K562 (cell line): ENCODE data around the gene C9orf50. TPM values are rescaled to one million over a fixed set of nuclear protein-coding genes. Genes with fewer than 3 reads are reported as not detected.

Source experiments
- ZBTB33 ChIP-seq: sonication (generic); formaldehyde crosslinking; IDR thresholded peaks from 2 replicates; pipeline ENCODE4 v1.8.1; 2023; ENCODE audit warnings: mild to moderate bottlenecking, missing genetic modification reagents
- ZBTB40 ChIP-seq, 2 experiments: fragments of 450-650 bp in 1 of 2; sonication (generic) in 1 of 2; formaldehyde crosslinking in 1 of 2; IDR thresholded peaks; 2 replicates each; pipeline versions ENCODE4 v1.7.1 to v1.9.0; 2016 to 2022; ENCODE audit warnings: inconsistent platforms in 1 of 2, mild to moderate bottlenecking in 1 of 2, missing genetic modification reagents in 1 of 2
- polyA plus RNA-seq, 8 experiments: library from polyadenylated mRNA; depleted of rRNA in 4 of 8; stranded (reverse) in 5 of 8; unstranded in 3 of 8; fragments of >200 nt; fragmentation: Nextera tagmentation in 2 of 8; fragmentation: Illumina TruSeq in 1 of 8; extraction: Ambion mirVana in 2 of 8; extraction: Trizol in 1 of 8; gene quantifications; 2 replicates each; pipeline versions ENCODE4 v1.2.1 to v1.2.3, GENCODE V29; 2011 to 2014; ENCODE audit warnings: inconsistent platforms in 1 of 8, missing spikeins in 1 of 8
- total RNA-seq, 7 experiments: library from RNA; depleted of rRNA in 6 of 7; stranded (reverse); fragments of >200 nt in 6 of 7; fragmentation: Illumina TruSeq in 2 of 7; extraction: Trizol in 2 of 7; gene quantifications; 2 replicates each; pipeline versions ENCODE4 v1.2.1 to v1.2.3, GENCODE V29; 2011 to 2021; ENCODE audit warnings: low replicate concordance in 1 of 7

Gene C9orf50
- total and polyA plus RNA-seq, 9 of the 15 experiments (the other 6 are each of a cell fraction or from before 2014, with no cell fraction given), result not detected

GRCh38 chr9:129620669-129621295 lies at the start of gene C9orf50 (continued):
- TF ChIP-seq ZBTB40 (IDR thresholded peaks at IDR 0.05) (0 out of 2 replicates have a peak, but pooled peaks have one; percentile 6), ZBTB40 (CRISPR knock-in tag; IDR thresholded peaks at IDR 0.05) (no peak), ZBTB33 (peak; percentile 92)
